BJ (cell line): ENCODE results near the gene CSTA. TPM values are rescaled to one million over a fixed set of nuclear protein-coding genes. Genes with fewer than 3 reads are reported as not detected.

ENCODE experiments used
- CTCF ChIA-PET: fragments of 350-600 bp; formaldehyde crosslinking; extraction: SDS; loops from one replicate; lab custom pipeline; 2021; ENCODE audit warnings: antibody characterized with exemption, inconsistent platforms; lab: Yijun Ruan, JAX
- POLR2A ChIA-PET: fragments of 300-600 bp; sonication (Branson Sonifier 250); formaldehyde crosslinking; extraction: SDS; loops from one replicate; lab custom pipeline; 2021; ENCODE audit warnings: antibody characterized with exemption; lab: Charles Lee
- DNase-seq: peaks from one replicate; pipeline ENCODE4 v3.0.0-alpha.2; 2011; ENCODE audit warnings: low read depth
- H3K27me3 ChIP-seq: 2 replicates; pipeline ENCODE4 v1.6.0; 2011; ENCODE audit warnings: low read length; ENCODE audit not compliant: control insufficient read depth, insufficient read depth
- H3K36me3 ChIP-seq: 2 replicates; pipeline ENCODE4 v1.5.1; 2011; ENCODE audit warnings: low read length; ENCODE audit not compliant: control insufficient read depth, insufficient read depth
- H3K4me3 ChIP-seq: 2 replicates; pipeline ENCODE4 v1.5.1; 2011; ENCODE audit warnings: low read depth, mild to moderate bottlenecking, control low read depth, low read length
- CTCF ChIP-seq: IDR thresholded peaks from 2 replicates; pipeline ENCODE4 v1.5.1; 2011; ENCODE audit warnings: low read depth, mild to moderate bottlenecking, control low read depth, inconsistent platforms, low read length, moderate library complexity; ENCODE audit not compliant: insufficient read depth
- polyA plus RNA-seq: library from polyadenylated mRNA; depleted of rRNA; stranded (reverse); fragments of >200 nt; gene quantifications from 2 replicates; pipeline ENCODE4 v1.2.3, GENCODE V29; 2011

The CSTA gene
- polyA plus RNA-seq, 1 experiment = 0.49 TPM

DNA sequence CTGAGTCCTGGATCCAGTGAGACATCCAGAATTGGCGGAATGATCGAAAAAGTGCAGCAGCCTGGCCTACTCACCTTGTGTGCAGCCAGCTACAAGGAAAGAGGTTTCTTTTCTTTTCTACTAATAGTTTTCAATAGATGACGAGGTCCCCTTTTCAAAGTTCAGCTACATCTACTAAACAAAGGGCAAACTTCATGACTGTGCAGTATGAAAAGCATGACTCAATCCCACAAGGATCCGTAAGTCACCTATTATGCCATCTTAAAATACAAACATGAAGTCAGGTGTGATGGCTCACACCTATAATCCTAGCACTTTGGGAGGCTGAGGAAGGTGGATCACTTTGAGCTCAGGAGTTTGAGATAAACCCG is 41.3 kb downstream of the CSTA start:
- ChIA-PET CTCF (interaction anchor here (1.9 kb wide), 1 partner anchor 17 kb away, joined by 5 read pairs; the partner anchor contains the start of genes FAM162A and MIX23), POLR2A (no interaction called here)
- Histone ChIP-seq H3K27me3 (no peaks in the 10 kb centered on the region), H3K36me3 (peaks cover 5% of the 10 kb centered on the region), H3K4me3 (no peak overlapping the region)
- no peak for DNase-seq
- TF ChIP-seq CTCF = no peak

GRCh38 chr3:122374034-122374433 is 49.0 kb downstream of the CSTA start:
- POLR2A ChIA-PET = no interaction called here
- peaks cover 2% of the 10 kb centered on the region for H3K36me3 ChIP-seq
- H3K4me3 ChIP-seq = no peak overlapping the region
- CTCF ChIA-PET = no interaction called here
- H3K27me3 ChIP-seq = no peaks in the 10 kb centered on the region
- DNase-seq = no peak
- TF ChIP-seq CTCF = no peak

DNA sequence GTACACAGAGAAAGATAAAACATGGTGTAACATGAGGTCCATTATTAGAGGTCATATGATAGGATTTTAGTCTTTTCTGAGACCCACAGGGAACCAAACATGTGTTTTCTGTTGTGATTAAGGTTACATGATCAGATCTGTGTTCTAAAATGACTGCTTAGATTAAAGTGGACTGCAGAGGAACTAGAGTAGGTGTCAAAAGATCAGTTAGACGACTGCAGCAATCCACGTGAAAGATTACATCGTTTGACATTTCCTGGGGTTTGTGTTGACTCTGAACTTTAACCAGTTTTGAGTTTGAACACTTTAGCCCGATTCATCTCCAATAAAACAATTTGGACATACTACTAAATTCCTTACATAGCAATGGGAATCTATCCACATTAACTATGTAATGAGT is 52.9 kb downstream of the CSTA start:
- no peak for TF ChIP-seq CTCF
- Histone ChIP-seq H3K27me3 (no peaks in the 10 kb centered on the region), H3K36me3 (peaks cover 2% of the 10 kb centered on the region; the same call in 1 of the 2 replicates), H3K4me3 (no peak overlapping the region)
- no peak for DNase-seq
- ChIA-PET POLR2A (no interaction called here), CTCF (no interaction called here)

- Histone ChIP-seq H3K4me3 (peak within 1 kb of the TSS; percentile 68), H3K36me3 (no peaks in the 10 kb centered on the region), H3K27me3 (no peaks in the 10 kb centered on the region)
- no peak for DNase-seq
- TF ChIP-seq CTCF = no peak
- ChIA-PET POLR2A (no interaction called here), CTCF (interaction anchor here (2.0 to 3.3 kb wide), 2 partner anchors 10 to 16 kb away, joined by 5 to 32 read pairs; no protein-coding TSS in a partner anchor)
These were observed 58.0 kb downstream of the CSTA start, which contains the start of gene MIX23 for GRCh38 chr3:122382888-122383666. Gene MIX23 (minus strand): TSS chr3:122383231. CDS start chr3:122383224, 7 bp downstream.

DNA sequence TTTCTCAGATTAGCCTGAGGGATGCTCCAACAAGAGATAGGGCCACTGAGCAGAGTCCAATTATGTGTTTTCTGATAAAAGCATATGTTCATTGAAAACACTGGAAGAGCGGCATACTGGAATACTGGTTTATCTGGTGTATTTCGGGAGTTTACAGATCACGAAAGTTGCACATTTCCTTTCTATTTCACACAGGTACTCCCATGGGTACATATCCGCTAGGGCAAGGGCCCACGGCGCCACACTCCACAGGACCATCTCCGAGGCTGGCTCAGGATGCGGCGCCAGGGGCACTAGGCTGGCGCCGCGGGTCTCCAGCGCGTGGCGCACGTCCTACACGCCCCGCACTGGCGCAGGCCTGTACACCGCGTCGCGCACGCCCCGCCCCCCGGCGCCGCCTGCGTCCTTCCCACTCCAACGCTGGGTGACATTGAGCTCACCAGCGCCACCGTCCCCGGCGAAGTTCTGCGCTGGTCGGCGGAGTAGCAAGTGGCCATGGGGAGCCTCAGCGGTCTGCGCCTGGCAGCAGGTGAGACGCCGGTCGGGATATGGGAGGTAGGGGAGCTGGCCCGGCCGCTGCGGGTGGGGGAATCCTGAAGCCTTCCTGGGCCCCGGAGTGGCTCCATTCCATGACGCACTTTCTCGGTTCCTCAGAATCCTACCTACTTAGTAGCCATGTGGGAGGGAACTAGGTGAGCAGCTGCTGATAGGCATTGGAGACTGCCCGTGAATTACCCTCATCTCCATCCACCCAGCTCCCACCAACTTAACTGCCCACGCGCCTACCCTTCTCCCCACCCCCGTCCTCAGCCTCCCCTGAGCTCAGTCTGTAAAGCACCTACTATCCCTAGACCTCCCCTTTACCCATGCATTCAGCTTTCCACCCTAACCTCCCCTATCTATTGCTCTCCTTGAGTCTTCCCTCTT is 59.0 kb downstream of the CSTA start, which contains the start of gene FAM162A:
TSS of gene FAM162A (plus strand) at position 412 of the 927 bp plus-strand sequence. CDS start at position 496, 84 bp downstream.
- Histone ChIP-seq H3K4me3 (peak within 1 kb of the TSS; percentile 68), H3K27me3 (no peaks in the 10 kb centered on the region), H3K36me3 (no peaks in the 10 kb centered on the region)
- DNase-seq = peak; percentile 41
- ChIA-PET POLR2A (interaction anchor here (0.6 kb wide), 2 partner anchors 9 to 490 kb away, joined by 4 to 7 read pairs; no protein-coding TSS in a partner anchor), CTCF (interaction anchor here (0.6 to 3.3 kb wide), 3 partner anchors 10 to 296 kb away, joined by 4 to 32 read pairs (median 5); no protein-coding TSS in a partner anchor)
- TF ChIP-seq CTCF = peak; percentile 61
